Stimulated activated naive CD8-positive, alpha-beta T cell treated with anti-CD3 and anti-CD28 coated beads, Interleukin-15, amount 100 ng/mL, for 72 hours (primary cell): ENCODE results near the gene IL2RG.

Source experiments
- ATAC-seq: fragments of 150-1000 bp; cut with Tn5 transposase; 2 replicates; pipeline ENCODE4 v1.10.0; 2021; ENCODE audit warnings: mild to moderate bottlenecking, moderate library complexity
- DNase-seq, 2 donors: peaks; one replicate each; pipeline ENCODE4 v3.0.0; 2021 to 2022
- H3K27ac Mint-ChIP-seq, 2 donors: one replicate each; pipeline ENCODE4 v1.8.0; 2022; ENCODE audit warnings: mild to moderate bottlenecking in 2 of 2, mixed read lengths in 2 of 2, moderate library complexity in 2 of 2
- H3K27me3 Mint-ChIP-seq: one replicate; pipeline ENCODE4 v1.8.0; 2022; ENCODE audit warnings: mixed read lengths
- H3K4me1 Mint-ChIP-seq: one replicate; pipeline ENCODE4 v1.8.0; 2022; ENCODE audit warnings: mild to moderate bottlenecking, mixed read lengths
- H3K4me3 Mint-ChIP-seq, 2 donors: one replicate each; pipeline ENCODE4 v1.8.0; 2022; ENCODE audit warnings: mild to moderate bottlenecking in 2 of 2, mixed read lengths in 2 of 2, moderate library complexity in 1 of 2
- H3K9me3 Mint-ChIP-seq, 2 donors: one replicate each; pipeline ENCODE4 v1.8.0; 2022; ENCODE audit warnings: mixed read lengths in 2 of 2

Gene IL2RG

GRCh38 chrX:71111141-71111843 lies at the start of gene IL2RG:
Gene IL2RG (minus strand): TSS chrX:71111577. CDS start chrX:71111539, 38 bp downstream.
- Mint-ChIP-seq H3K27ac (peak within 1 kb of the TSS; percentile 98), H3K4me1 (peaks cover 44% of the 10 kb centered on the region), H3K27me3 (no peaks in the 10 kb centered on the region), H3K4me3 (peak within 1 kb of the TSS; percentile 95 to 98), H3K9me3 (no peaks in the 10 kb centered on the region)
- DNase-seq (peak; percentile 56 to 76), ATAC-seq (peak; percentile 95)

DNA sequence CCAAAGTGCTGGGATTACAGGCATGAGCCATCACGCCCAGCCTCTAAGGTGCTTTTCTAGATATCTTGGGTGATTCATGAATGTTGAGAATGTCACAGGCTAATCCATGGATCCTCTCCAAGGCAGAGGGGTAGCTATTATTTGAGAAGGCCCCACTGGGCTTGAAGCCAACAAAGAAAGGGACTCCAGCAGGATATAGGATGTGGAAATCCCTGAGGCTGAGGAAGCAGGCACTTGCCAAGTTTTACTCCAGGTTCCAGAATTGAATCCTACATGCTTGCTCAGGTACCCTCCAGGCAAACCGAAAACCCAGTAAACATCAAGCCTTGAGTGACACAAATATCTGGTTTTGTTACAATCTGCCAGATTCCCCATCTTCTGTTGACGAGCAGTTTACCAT lies 49.1 kb upstream of the IL2RG start:
- Mint-ChIP-seq H3K27me3 (no peaks in the 10 kb centered on the region), H3K4me1 (peaks cover 10% of the 10 kb centered on the region)
- DNase-seq, result no peak

DNA sequence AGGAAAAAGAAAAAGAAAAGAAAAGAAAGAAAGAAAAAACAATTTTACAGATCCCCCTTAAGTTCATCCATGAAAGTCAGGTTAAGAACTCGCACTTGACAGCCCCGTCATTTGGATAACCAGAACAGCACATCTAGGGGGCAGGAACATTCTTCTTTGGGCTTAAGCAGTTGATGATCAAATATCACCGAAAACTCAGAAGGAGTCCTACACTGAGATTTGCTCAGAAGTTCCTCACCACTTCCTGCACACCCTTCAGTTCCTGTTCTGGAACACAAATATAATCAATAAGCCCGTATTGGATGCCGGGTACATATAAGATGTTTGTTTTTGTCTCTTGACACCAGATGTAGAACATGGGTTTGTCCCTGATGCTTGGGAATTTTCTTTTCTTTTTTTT lies 48.0 kb upstream of the IL2RG start:
- Mint-ChIP-seq H3K4me1 (peaks cover 10% of the 10 kb centered on the region), H3K27me3 (no peaks in the 10 kb centered on the region), H3K9me3 (no peaks in the 10 kb centered on the region), H3K27ac (no peak overlapping the region), H3K4me3 (no peak overlapping the region)
- DNase-seq (no peak), ATAC-seq (no peak)

More for the DNA sequence above, 49.1 kb upstream of the IL2RG start:
- no peaks in the 10 kb centered on the region for H3K9me3 Mint-ChIP-seq
- H3K27ac Mint-ChIP-seq, result no peak overlapping the region
- no peak overlapping the region for H3K4me3 Mint-ChIP-seq
- no peak for ATAC-seq

DNA sequence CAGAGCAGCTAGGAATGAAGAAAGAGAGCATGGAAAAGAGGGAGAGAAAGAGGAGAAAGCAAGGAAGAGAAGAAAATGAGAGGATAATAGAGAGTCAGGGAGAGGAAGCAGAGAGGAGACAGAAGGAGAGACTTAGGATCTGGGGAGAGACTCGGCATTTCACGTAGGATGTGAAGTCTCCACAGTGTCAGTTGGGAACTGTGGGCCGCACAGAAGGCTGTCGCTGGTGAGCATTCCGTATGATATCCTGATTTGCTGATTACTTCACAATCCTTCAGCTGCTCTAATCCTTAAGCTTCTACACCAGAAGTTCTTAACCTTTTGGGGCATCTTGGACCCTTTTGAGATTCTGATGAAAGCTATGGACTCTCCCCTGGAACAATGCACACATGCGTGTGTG lies 47.2 kb upstream of the IL2RG start:
- DNase-seq (no peak), ATAC-seq (no peak)
- Mint-ChIP-seq H3K4me1 (peaks cover 10% of the 10 kb centered on the region), H3K9me3 (no peaks in the 10 kb centered on the region), H3K4me3 (no peak overlapping the region), H3K27ac (no peak overlapping the region), H3K27me3 (no peaks in the 10 kb centered on the region)

- Mint-ChIP-seq H3K27me3 (no peaks in the 10 kb centered on the region), H3K27ac (peak overlapping the region; percentile 31 to 88), H3K4me3 (no peak overlapping the region), H3K4me1 (peaks cover 10% of the 10 kb centered on the region), H3K9me3 (no peaks in the 10 kb centered on the region)
- no peak for DNase-seq
- ATAC-seq, result no peak
These were observed 43.3 kb upstream of the IL2RG start for GRCh38 chrX:71154641-71155040.

DNA sequence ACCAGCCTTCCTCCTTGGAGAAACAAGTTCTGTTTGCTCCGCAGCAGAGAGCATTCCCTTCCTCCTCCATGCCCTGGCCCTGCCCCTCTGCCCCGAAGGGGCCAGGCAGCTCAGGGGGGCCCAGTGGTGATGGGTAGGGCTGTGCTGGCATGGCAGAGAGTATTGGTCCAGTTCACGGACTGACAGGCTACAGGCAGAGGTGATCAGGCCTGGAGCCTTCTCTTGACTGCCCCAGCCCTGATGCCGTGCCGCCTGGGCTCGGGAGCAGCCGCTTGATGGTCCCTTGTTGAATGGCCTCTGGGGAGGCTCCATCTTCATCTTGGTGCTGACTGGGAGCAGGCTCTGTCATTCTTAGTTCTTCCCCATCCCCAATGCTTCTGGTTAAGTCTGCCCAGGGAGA lies 42.8 kb upstream of the IL2RG start:
- no peak for ATAC-seq
- Mint-ChIP-seq H3K27ac (no peak overlapping the region), H3K4me1 (peaks cover 6% of the 10 kb centered on the region), H3K9me3 (no peaks in the 10 kb centered on the region), H3K4me3 (no peak overlapping the region), H3K27me3 (no peaks in the 10 kb centered on the region)
- DNase-seq, result no peak

- Mint-ChIP-seq H3K4me1 (peaks cover 4% of the 10 kb centered on the region), H3K27ac (no peak overlapping the region), H3K27me3 (no peaks in the 10 kb centered on the region), H3K4me3 (no peak overlapping the region), H3K9me3 (no peaks in the 10 kb centered on the region)
- ATAC-seq (no peak), DNase-seq (no peak)
These were observed 40.0 kb upstream of the IL2RG start for GRCh38 chrX:71151366-71151765.

GRCh38 chrX:71148278-71148663 lies 36.9 kb upstream of the IL2RG start:
- H3K27ac Mint-ChIP-seq, result no peak overlapping the region
- no peak overlapping the region for H3K4me3 Mint-ChIP-seq
- H3K9me3 Mint-ChIP-seq, result no peaks in the 10 kb centered on the region
- H3K27me3 Mint-ChIP-seq, result no peaks in the 10 kb centered on the region
- no peak for ATAC-seq
- DNase-seq, result no peak
- H3K4me1 Mint-ChIP-seq, result peaks cover 20% of the 10 kb centered on the region

DNA sequence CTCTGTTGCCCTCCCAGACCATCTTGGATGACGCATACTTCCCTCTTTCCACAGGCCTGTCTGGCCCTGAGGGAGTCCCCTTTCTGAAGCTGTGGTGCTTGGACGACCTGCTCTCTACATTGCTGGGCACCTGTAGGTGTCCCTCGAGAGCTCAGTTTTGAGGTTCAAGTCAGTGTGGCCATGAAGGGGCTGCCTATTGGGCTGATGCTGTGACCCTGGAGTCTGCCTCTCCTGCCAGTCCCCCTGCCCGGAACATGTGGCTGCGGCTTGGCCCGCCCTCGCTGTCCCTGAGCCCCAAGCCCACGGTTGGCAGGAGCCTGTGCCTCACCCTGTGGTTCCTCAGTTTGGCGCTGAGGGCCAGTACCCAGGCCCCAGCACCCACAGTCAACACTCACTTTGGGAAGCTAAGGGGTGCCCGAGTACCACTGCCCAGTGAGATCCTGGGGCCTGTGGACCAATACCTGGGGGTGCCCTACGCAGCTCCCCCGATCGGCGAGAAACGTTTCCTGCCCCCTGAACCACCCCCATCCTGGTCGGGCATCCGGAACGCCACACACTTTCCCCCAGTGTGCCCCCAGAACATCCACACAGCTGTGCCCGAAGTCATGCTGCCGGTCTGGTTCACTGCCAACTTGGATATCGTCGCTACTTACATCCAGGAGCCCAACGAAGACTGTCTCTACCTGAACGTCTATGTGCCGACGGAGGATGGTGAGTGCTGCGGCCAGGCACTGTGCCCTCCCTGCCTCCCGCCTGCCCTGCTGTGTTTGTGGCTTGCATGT lies 36.3 kb upstream of the IL2RG start:
- Mint-ChIP-seq H3K4me1 (peaks cover 20% of the 10 kb centered on the region), H3K9me3 (no peaks in the 10 kb centered on the region), H3K4me3 (no peak overlapping the region), H3K27me3 (no peaks in the 10 kb centered on the region), H3K27ac (no peak overlapping the region)
- ATAC-seq (no peak), DNase-seq (no peak)

DNA sequence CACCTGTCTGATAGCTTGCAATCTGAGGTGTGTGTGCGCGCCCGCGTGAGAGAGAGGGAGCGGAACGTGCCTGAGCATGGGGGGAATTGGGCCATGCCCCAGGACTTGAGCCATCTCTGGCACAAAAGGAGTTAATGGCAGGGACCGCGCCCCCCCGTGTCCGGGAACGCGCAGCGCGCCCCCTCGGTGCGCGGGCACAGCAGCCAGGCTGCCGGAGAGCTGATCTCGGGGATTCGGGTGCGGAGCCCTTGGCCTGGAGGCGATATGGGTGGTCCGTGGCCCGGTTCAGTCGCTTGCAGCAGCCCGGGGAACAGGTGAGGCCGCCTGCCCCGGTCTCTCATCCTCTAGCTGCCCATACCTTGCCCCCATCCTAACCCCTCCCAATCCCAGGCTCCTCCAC lies 33.3 kb upstream of the IL2RG start, which contains the start of gene NLGN3:
Gene NLGN3 (plus strand): TSS at position 191 of the 400 bp plus-strand sequence. CDS start 2,909 bp downstream, outside the sequence.
- Mint-ChIP-seq H3K27me3 (no peaks in the 10 kb centered on the region), H3K4me3 (peak within 1 kb of the TSS in 1 of 2 donors; percentile 61), H3K4me1 (peaks cover 25% of the 10 kb centered on the region), H3K27ac (no peak within 1 kb of the TSS), H3K9me3 (no peaks in the 10 kb centered on the region)
- no peak for ATAC-seq
- DNase-seq, result no peak

GRCh38 chrX:71143508-71143907 lies 32.1 kb upstream of the IL2RG start:
- no peak overlapping the region for H3K27ac Mint-ChIP-seq
- H3K4me3 Mint-ChIP-seq, result no peak overlapping the region
- no peaks in the 10 kb centered on the region for H3K9me3 Mint-ChIP-seq
- ATAC-seq, result no peak
- no peak for DNase-seq
- H3K27me3 Mint-ChIP-seq, result no peaks in the 10 kb centered on the region
- H3K4me1 Mint-ChIP-seq, result peaks cover 31% of the 10 kb centered on the region

- Mint-ChIP-seq H3K27ac (peak overlapping the region in 1 of 2 donors; percentile 91), H3K4me1 (peaks cover 21% of the 10 kb centered on the region), H3K4me3 (no peak overlapping the region), H3K9me3 (no peaks in the 10 kb centered on the region), H3K27me3 (no peaks in the 10 kb centered on the region)
- ATAC-seq (no peak), DNase-seq (no peak)
These were observed 29.1 kb upstream of the IL2RG start for GRCh38 chrX:71140440-71140839.

- no peaks in the 10 kb centered on the region for H3K27me3 Mint-ChIP-seq
- no peak overlapping the region for H3K4me3 Mint-ChIP-seq
- no peak for ATAC-seq
- peaks cover 14% of the 10 kb centered on the region for H3K4me1 Mint-ChIP-seq
- DNase-seq, result no peak
- H3K27ac Mint-ChIP-seq, result peak overlapping the region in 1 of 2 donors; percentile 31
- H3K9me3 Mint-ChIP-seq, result no peaks in the 10 kb centered on the region
These were observed 20.1 kb upstream of the IL2RG start for GRCh38 chrX:71131510-71131909.

DNA sequence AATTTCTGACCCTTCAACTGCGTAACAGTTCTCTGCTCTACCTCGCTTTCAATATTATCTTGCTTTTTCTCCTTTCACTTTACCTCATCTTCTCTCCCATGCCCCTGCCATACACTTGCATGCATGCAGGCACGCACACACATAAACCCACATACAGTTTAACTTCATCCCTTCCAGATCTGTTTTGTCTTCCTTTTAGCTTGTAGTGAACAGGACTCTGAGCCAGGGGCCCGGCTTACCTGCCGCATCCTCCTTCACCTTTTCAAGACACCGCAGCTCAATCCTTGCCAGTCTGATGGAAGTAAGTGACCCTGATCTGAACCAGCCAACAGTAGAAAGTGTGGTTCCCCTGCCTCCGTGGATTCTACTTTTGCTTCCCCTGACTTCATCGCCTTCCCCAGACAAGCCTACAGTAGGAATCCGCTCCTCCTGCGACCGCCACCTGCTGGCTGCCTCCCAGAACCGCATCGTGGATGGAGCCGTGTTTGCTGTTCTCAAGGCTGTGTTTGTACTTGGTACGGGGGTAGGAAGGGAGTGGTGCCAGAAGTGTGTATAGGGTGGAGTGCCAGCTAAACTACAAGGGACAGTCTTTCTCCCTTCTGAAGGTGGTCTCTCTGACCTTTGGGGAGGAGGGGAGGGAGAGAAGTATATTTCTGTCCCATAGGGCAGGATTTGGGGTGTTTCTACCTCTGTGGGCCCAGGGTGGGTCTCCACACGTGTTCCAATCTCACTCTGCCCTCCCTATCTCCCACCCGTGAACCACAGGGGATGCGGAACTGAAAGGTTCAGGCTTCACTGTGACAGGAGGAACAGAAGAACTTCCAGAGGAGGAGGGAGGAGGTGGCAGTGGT lies 17.8 kb upstream of the IL2RG start:
- Mint-ChIP-seq H3K4me1 (peaks cover 21% of the 10 kb centered on the region), H3K4me3 (peak overlapping the region; percentile 28 to 67), H3K27ac (peak overlapping the region; percentile 62 to 84), H3K27me3 (no peaks in the 10 kb centered on the region), H3K9me3 (no peaks in the 10 kb centered on the region)
- ATAC-seq (peak; percentile 85), DNase-seq (peak; percentile 60 to 65)

DNA sequence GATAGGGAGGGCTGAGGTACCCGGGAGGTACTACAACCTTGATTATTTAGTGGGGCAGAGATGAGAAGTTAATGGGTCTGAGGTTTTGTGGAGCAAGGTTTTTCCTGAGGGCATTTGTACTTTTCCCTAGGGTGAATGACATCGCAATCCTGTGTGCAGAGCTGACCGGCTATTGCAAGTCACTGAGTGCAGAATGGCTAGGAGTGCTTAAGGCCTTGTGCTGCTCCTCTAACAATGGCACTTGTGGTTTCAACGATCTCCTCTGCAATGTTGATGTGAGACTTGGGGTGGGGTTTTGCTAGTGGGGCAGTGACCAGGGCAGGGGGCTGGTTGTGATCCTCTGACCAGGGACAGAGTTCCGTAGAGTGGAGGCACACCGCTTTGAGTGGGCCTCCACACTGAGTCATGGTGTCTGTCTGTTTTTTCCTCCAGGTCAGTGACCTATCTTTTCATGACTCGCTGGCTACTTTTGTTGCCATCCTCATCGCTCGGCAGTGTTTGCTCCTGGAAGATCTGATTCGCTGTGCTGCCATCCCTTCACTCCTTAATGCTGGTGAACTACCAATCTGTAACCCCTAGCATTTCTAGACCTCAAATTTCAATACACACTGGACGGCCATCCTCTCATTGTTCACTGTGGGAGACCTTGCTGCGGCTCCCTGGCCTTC lies 16.9 kb upstream of the IL2RG start:
- Mint-ChIP-seq H3K27ac (peak overlapping the region in 1 of 2 donors; percentile 21), H3K4me3 (no peak overlapping the region), H3K27me3 (no peaks in the 10 kb centered on the region), H3K9me3 (no peaks in the 10 kb centered on the region), H3K4me1 (peaks cover 21% of the 10 kb centered on the region)
- DNase-seq (no peak), ATAC-seq (no peak)
